ENCODE measurements around the gene PLXNA2.

DNA sequence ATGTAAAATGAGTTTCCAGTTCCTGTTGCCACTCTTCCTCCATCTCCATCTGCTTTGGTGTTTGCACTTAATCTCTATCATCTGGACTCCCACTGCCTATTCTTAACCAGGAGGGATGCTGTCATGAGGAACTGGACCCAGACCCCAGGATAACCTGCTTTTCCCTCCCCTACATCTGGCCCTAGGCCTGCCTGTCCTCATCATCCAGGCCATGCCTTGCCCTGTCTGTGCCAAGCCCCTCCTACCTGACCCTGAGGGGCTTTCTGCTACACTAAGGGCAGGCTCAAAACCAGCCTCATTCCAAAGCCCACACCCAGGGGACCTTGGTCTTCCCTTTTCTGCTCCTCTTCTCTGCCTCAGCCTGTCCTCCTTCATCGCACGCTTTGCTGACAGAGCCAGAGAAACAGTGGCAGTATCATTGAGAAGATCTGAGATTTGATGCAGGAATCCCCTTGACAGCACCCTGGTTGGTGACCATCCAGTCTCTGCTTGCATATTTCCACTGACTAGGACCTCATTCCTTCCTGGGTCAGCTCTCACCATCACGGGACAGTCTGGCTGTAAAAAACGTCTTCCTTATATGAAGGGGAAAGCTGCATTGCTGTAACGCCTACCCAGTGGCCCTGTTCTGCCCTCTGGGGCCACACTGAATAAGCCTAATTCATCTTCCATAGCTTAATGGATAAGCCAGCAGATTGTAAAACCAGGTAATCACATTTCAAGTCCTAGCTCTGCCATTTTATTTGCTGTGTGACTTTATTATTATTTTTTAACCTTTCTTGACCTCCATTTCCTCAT is 38.8 kb downstream of the PLXNA2 start:
- no peak for TF ChIP-seq TAF1 (IDR thresholded peaks at IDR 0.05; ENCODE audit: borderline replicate concordance, insufficient read depth, low read length)
- no peak for TF ChIP-seq SIN3A (IDR thresholded peaks at IDR 0.05; ENCODE audit: borderline replicate concordance, insufficient read depth, low read length)
- TF ChIP-seq REST (IDR thresholded peaks at IDR 0.05; ENCODE audit: insufficient read depth in 1 of 2, low read depth in 2 of 2, low read length in 2 of 2) = no peak
- TF ChIP-seq POLR2AphosphoS5 (IDR thresholded peaks at IDR 0.05; ENCODE audit: low read depth, low read length) = no peak
